ENCODE data around the gene SLC41A3.

DNA sequence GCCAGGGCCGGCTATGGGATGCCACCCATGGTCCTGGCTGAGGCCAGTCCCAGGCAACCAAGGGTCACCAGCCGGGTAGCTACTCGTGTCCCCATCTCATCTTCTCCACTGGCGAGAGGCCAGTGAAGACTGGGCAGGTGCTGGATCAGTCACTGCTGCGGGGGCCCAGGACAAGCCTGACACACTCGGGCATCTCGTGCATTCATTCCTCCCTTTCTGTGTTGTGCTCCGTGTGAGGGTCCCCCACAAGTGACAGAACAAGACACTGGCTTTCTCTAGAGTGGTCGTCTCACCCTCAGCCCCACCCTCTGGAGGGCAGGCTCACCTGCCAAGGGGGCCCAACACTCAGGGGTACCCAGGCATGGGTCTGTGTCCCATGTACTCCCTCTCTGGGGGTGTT, 66.6 kb downstream of the SLC41A3 start:
- TF ChIP-seq POLR2A (IDR thresholded peaks at IDR 0.05; ENCODE audit: low read depth, low read length) (no peak), POLR2AphosphoS5 (IDR thresholded peaks at IDR 0.05; ENCODE audit: low read depth, low read length) (no peak), SPI1 (IDR thresholded peaks at IDR 0.05; ENCODE audit: low read depth, low read length) (no peak)
